RPMI7951 (cell line): ENCODE measurements around the gene PSMD8. TPM values are rescaled to one million over a fixed set of nuclear protein-coding genes. Genes with fewer than 3 reads are reported as not detected.

Source experiments
- total RNA-seq: library from RNA; depleted of rRNA; stranded (reverse); fragments of >200 nt; shearing (Covaris generic); gene quantifications from 2 replicates; pipeline ENCODE4 v1.2.3, GENCODE V29; 2014; rRNA removed

The PSMD8 gene
- total RNA-seq, 1 experiment from 2014 or later = 533 TPM

Other genes starting within 250 kb of the PSMD8 start
- gene DPF1, start 150.3 kb upstream of the PSMD8 start, total RNA-seq = 1.7 and 3.0 TPM in 2 replicates
- not detected in 2 replicates for gene PPP1R14A, start 118.2 kb upstream of the PSMD8 start, total RNA-seq
- 0.48 TPM in 1 of 2 replicates, not detected in the other for gene SPINT2, start 110.0 kb upstream of the PSMD8 start, total RNA-seq
- gene C19orf33, start 70.3 kb upstream of the PSMD8 start, total RNA-seq = not detected in 2 replicates
- 80.1 and 106 TPM in 2 replicates for gene YIF1B, start 58.6 kb upstream of the PSMD8 start, total RNA-seq
- 0.12 and 0.29 TPM in 2 replicates for gene KCNK6, start 54.7 kb upstream of the PSMD8 start, total RNA-seq
- gene CATSPERG, start 38.7 kb upstream of the PSMD8 start, total RNA-seq = 0.10 TPM in 1 of 2 replicates, not detected in the other
- 0.36 TPM in 1 of 2 replicates, not detected in the other for gene GGN, start 13.5 kb downstream of the PSMD8 start, total RNA-seq
- 0.72 and 0.78 TPM in 2 replicates for gene SPRED3, start 14.1 kb downstream of the PSMD8 start, total RNA-seq
- gene FAM98C, start 28.5 kb downstream of the PSMD8 start, total RNA-seq = 8.7 and 14.6 TPM in 2 replicates
- not detected in 2 replicates for gene RASGRP4, start 51.6 kb downstream of the PSMD8 start, total RNA-seq
- under 0.01 TPM in 1 of 2 replicates, not detected in the other for gene RYR1, start 59.1 kb downstream of the PSMD8 start, total RNA-seq
- 0.39 TPM in 1 of 2 replicates, not detected in the other for gene MAP4K1, start 243.4 kb downstream of the PSMD8 start, total RNA-seq
- 689 and 728 TPM in 2 replicates for gene EIF3K, start 244.6 kb downstream of the PSMD8 start, total RNA-seq